IPS DF 19.7 (cell line): ENCODE measurements around the gene NR1I3.
"Not testable (repeated sequence)": the region's sequence is repeated elsewhere in the genome, so short reads cannot be mapped to it uniquely, and the experiment has no call there.

Experiments
- DNase-seq: peaks from one replicate; pipeline ENCODE4 v3.0.0-alpha.2; 2013; ENCODE audit warnings: low read depth, low spot score

The NR1I3 gene

DNA sequence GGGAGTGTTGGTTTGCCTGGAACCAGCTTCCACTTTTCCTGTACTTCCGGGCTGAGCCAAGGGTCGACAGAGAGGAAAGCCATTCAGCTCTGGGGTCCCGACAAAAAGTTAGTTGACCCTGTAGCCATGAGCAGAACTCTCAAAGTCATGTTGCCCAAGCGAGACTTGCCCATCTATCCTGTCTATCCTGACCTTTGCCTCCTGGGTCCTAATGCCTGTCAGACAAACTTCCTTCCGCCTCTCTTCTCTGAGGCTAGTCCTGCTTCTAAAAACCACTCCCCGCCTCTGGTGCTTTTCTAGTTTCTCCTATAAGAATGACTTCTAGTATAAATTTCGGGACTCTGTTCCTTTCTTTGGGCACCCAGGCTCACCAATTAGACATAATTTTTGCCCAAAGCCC lies 12.8 kb upstream of the NR1I3 start:
- no peak for DNase-seq

DNA sequence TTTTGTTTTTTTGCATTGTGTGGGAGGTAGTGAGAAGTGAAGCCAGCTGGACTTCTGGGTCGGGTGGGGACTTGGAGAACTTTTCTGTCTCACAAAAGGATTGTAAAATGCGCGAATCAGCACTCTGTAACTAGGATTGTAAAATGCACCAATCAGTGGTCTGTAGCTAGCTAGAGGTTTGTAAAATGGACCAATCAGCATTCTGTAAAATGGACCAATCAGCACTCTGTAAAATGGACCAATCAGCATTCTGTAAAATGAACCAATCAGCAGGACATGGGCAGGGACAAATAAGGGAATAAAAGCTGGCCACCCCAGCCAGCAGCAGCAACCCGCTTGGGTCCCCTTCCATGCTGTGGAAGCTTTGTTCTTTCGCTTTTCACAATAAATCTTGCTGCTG lies 12.1 kb upstream of the NR1I3 start:
- not testable (repeated sequence) for DNase-seq

DNA sequence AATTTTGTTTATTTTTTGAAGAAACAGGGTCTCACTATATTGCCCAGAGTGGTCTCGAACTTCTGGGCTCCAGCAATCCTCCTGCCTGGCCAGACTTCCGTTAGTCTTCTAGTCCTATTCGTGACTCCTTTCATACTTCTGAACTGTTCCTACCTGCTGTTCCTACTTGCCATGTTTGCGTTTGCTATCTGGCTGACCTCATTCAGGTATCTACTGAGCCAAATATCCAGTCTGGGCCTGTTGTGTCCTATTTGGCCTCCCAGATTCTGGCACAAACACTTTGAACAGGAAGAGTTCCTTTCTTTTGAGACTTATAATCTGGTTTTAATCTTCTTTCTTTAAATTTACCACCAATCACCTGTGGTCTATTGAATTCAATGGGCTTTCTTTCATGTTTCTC lies 6.9 kb upstream of the NR1I3 start:
- DNase-seq: no peak

DNA sequence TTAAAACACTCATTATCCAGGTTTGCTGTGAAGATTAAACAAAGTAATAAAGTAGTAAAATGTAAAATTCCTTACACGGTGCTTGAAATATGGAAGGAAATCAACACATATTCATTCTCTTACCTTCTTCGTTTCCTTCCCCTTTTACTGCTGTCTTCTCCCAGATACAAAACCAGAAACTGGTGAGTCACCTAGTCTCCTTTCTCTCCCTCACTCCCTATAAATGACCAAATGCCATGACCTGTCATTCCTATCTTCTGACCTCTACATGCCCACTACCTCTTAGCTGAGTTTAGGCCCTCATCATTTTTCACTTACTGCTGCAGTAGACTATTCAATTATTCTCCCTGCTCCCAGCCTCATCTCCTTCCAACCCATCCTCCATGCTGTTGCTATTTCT lies 4.3 kb upstream of the NR1I3 start:
- DNase-seq: no peak

DNA sequence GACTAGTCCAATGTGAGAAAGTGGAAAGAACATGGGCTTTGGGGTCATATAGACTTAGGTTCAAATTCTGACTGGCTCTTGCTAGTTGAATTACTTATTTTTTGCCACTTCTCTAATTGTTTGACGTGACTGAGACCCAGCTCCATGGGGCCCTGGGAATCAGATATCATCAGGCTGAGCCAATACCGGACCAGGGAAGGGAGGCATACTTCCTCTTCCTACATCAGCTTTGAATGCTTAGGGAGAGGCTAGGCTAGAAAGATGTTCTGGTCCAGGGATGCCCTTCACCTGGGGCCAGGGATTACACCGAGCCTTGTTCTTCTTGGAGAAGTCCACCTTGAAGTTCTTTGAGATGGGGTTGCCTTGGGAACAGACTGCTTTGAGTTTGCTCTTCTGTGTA lies 3.7 kb upstream of the NR1I3 start:
- DNase-seq: no peak

DNA sequence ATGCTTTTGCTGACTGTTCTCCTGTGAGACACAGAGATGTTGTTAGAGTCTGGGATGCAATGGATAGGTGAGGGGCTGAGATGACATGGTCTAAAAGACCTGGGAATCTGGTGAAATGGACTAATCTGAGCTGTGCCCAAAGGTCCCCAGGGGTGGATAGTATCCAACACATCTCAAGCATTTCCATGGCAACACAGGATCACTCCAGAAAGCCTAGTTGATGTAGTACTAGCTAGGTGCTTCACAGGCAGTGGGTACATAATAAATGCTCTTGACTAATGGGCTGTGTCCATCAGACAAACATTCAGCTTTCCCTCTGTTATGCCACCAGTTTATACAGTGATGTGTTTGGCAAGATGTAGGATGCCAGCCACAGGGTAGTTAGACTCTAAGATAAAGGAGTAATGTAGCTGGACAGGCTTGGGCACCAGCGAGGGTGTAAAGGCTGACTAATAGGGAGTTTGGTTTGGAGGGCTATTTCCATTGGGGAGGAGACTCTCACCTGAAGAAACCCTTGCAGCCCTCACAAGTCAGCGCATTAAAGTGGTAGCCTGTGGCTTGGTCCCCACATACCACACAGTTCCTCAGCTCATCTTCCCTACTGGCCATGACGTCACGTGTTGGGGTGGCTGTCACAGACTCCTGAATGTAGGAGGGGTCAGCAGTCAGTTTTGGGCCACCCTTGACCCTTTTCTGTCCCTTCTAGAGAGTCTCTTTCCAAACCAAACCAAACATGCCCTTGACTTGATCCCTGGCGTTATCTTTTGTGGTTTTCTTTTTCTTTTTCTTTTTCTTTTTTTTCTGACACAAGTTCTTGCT lies 1.8 kb downstream of the NR1I3 start:
- no peak for DNase-seq

DNA sequence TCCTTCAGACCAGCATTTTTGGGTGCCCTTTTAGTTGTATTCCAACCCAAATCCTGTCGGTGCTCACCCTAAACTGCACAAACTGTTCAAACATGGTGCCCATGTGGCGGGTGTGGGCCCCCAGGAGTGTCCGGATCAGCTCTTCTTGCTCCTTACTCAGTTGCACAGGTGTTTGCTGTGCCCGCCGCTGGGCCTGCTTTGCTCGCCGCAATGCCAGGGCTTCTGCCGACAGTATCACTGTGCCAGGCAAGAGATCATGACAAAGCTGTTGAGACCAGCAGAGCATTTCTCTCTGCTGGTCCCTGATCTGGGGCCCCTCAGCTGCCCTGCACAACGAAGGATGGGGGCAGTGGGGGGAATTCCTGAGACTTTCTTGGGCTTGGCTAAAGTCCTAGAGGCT lies 4.9 kb downstream of the NR1I3 start:
- DNase-seq: no peak

DNA sequence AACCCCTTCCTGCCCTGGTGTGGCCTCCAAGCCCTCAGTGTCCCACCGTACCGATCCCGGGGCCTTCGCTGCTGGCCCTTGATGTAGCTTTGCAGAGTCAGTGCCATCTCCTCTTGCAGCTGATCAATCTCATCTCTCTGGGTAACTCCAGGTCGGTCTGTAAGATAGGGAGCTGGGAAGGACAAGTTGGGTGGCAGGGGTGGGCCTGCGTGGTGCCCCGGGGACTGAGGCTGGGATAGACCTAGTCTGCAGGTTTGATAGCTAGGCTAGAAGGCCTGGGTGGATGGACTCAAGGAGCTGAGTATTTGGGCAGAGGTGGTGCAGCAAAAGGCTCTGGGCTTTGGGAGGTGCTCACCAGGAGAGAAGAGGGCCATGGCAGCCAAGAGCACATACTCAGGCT lies 7.2 kb downstream of the NR1I3 start:
- DNase-seq: no peak

DNA sequence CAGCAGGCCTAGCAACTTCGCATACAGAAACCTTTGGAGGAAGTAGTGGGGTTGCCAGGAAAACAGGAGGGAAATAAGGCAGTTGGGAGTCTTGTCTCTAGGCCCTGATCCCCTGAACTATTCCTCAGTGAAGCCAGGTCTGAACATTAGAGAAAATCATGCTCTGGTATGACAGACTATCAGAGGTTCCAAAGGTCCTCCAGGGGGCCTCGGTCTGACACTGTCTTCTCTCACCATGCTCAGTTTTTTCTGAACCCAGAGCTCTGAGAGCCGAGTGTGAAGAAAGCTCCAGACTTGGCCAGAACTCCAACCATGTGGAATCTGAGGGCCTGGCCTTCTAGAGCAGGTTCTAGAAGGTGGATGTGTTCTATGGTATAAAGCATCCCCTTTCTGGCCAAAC lies 8.1 kb downstream of the NR1I3 start:
- DNase-seq: no peak

DNA sequence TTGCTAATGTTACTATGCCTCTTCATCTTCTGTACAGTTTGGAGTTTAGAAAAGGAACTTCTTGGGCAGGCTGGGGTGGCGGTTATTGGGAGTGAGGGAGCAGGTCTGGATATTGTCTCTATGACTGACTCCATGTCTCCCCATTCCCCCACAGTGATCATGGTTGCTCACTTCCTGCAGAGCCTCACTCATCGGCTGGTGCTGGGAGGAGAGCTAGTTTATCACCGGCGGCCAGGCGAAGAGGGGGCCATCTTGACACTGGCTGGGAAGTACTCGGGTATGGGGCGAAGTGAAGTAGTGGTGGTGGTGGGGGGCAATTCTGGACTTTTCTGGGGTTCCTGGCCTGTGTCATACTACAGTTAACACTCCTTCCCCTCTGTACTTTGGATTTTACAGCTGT lies 10.0 kb downstream of the NR1I3 start:
- DNase-seq: no peak

DNA sequence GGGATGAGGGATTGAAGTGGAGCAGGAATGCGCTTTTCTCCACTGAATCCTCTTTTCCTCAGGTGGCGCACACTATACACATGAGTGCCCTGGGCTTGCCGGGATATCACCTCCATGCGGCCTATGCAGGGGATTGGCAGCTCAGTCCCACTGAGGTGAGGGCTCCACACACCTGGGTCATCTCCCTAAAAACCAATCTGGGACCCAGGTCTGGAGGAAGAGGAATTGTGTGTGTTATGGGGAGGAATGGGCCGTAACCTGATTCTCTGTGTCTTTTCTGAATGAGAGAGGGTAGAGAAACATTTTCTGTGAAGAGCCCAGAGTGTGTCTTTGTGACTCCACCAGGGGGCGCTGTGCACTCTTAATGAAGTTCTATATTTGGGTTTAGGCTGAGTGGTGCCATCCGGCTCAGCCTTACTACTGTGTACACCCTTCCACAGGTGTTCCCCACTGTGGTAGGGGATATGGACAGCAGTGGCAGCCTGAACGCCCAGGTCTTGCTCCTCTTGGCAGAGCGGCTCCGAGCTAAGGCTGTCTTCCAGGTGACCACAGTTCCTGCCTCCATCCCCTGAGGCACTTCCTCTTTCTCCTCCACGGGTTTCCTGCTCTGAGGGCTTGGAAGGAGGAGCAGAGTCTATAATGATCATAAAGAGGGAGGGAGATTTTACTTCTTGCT lies 10.7 kb downstream of the NR1I3 start:
- DNase-seq: no peak

DNA sequence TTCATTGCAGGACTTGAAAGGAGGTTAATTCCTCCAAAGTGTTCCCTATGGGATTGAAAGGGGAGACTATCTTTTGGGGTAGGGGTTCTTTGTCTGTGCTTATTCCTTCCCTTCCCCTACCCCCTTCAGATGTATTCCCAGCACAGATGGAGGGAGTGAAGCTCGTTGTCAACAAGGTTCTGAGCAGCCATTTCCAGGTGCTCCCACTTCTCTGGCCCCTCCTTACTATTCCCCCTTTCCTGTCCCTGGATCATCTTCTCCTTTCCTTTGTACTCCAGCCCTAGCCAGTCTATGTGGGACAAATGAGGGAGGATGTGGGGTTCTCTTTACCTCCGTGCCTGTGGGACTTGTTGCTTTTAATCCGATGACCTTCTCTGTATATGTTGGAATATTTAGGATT lies 11.2 kb downstream of the NR1I3 start:
- DNase-seq: no peak

DNA sequence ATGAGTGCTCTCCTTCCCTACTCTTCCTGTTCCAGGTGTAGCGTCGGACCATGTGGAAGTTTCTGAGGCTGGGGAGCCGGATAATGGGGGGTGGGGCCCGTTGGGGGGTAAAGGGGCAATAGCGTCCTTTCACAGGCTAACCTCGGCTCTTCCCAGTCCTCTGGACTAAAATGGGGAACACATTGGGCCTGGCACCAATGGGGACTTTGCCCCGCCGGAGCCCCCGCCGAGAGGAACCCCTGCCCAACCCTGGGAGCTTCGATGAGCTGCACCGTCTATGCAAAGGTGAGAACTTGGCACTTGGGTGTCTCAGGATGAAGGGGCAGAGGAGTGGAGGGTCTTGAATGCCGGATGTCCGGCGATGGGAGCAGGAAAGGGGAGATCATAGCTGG lies 11.7 kb downstream of the NR1I3 start:
- no peak for DNase-seq

DNA sequence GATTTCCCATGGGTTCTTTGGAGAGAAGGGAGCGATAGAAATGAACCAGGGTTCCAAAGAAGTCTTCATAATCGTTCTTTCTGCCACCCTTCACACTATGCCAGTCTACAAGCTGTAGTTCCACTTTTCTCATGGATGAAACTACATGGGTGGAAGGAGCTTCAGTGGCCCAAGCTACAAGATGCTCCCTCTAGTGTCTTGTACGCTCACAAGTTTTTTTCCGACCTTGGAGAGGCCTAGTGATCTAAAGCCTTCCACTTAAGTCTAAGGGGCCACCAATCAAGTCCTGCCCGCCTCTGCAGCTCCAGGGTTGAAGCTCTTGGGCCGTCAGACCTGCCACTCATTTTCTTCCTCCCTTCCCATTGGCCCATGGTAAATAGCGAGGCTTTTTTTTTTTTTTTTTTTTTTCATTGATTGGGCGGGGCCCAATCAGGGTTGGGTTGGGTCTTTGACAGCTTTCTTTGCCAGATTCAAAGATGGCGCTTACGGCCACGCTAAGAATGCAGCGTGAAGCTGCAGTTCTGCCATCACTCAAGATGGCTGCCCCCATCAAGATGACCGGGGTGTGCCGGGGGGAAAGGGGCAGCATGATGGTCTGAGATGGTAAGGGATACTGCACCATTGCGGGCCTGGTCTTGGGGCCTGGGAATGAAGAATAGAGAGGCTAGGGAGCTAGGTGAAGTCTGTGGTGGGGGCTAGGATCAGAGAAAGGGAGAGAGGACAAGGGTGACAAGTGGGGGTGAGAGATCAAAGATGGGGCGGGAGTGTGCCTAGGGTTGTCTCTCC lies 12.3 kb downstream of the NR1I3 start, which contains the start of gene TOMM40L:
TOMM40L (plus strand) TSS at position 527 of the 786 bp plus-strand sequence. CDS start 430 bp downstream, outside the sequence.
- DNase-seq: peak; percentile 98

DNA sequence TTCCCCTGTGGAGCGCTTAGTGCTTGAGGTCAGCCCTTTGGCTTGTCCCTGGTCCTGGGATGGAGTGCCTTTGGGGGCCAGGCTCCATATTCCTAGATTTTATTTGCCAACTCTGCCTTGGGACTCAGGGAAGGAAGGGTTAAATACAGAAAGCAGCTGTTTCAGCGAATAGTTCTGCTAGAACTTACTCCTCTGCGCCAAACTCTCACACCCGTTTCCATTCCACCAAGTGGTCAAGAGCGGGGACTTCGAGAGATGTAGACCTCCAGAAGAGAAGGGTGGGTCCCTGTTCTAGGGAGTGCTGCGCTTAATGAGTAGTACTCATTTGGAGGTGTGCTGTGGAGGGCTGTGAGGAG lies 12.8 kb downstream of the NR1I3 start:
- no peak for DNase-seq

DNA sequence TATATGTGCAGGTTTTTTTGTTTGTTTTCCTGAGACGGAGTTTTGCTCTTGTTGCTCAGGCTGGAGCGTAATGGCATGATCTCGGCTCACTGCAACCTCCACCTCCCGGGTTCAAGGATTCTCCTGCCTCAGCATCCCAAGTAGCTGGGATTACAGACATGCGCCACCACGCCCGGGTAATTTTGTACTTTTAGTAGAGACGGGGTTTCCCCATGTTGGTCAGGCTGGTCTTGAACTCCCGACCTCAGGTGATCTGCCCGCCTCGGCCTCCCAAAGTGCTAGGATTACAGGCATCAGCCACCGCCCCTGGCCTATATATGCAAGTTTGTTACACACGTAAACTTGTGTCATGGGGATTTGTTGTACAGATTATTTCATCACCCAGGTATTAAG lies 13.3 kb downstream of the NR1I3 start:
- DNase-seq: not testable (repeated sequence)

DNA sequence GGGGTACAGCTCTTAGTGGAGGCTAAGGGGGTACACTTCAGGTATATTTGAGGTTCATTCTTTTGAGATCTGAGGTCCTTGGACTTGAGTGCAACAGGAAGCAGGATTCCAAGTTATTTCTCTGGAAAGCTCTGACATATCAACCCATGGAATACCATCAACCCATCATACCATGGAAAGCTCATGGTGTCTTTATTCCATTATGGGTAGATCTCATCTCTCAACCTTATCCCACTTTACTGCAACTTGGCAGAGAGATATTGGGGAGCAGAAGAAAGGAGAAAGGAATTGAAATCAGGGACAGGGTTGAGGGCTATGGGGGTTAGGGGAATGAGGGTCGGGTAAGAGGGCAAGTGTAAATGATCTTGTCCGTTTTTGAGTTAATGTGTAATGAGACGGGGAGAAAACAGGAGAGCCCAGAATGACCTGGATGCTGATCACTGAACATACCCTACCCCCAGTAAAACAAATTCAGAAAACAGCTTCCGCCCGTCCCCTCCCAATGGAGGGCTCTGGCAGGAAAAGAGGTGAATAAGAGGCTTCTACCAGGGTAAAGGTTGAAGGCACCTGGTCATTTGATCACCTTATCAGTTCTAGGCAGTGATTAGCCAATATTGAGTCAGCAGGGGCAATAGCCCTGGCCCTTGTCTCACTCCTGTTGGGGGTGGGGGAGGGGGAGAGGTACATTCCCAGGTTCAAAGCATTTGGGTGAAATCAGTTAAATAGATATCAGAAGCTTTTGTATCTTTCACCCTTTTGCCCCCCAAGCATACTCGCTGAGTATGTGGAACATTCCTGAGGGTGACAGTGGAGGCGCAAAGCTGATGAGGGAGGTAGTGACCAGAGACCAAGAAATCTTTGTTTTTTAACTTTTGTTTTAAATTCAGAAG lies 14.0 kb downstream of the NR1I3 start:
- no peak for DNase-seq

DNA sequence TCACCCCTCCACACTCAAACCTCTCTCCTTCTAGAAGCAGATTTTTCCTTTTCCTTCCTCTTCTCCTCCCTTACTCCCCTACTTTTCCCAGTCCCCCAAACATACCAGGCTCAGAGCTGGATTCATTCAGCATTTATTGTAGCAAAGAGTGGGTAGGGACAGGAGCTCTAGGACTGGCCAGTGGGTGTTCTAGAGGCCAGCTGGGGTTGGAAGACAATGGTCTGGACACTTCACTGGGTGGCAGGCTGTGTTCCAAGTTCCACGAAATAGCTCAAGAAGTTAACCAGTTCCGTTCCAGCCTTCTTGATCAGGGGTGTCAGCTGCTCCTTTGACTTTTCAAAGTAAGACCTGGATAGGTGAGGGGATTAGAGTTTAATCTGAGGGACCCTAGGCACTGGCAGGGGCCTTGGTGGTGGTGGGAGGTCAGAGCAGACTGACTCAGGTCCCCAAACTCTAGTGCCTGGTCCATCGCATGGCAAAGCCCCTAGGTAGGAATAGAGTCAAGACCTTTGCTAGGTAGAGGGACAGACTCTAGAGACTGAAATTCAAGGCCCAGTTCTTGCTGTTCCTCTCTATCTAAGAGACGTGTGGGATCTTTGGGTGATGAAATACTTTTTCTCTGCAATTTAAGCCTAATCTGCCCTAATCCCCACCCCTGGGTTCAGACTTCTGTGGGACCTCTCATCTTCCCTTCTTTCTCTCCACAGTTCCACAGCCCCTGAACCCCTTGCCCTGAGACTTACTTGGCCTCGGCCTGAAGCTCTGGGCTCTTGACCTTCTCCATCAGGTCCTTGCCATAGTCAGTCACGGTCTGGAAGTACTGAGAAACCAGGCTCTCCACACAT lies 15.6 kb downstream of the NR1I3 start:
- no peak for DNase-seq

DNA sequence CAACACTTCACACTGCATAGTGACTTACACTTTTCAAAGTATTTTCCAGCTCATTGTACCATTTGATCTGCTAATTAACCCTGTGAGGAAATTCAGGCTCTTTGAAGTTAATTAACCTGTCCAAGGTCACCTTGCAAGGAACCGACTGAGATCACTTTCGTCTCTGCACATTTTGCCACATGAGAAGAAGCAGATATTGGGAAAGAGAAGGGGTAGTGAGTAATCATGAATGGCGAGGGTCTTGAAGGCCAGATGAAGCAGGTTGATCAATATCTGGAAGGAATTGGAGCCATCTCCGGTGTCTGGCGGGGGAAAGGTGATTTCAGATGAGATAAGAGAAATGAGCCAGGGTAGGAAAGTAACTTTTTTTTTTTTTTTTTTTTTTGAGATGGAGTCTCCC lies 18.0 kb downstream of the NR1I3 start:
- no peak for DNase-seq

DNA sequence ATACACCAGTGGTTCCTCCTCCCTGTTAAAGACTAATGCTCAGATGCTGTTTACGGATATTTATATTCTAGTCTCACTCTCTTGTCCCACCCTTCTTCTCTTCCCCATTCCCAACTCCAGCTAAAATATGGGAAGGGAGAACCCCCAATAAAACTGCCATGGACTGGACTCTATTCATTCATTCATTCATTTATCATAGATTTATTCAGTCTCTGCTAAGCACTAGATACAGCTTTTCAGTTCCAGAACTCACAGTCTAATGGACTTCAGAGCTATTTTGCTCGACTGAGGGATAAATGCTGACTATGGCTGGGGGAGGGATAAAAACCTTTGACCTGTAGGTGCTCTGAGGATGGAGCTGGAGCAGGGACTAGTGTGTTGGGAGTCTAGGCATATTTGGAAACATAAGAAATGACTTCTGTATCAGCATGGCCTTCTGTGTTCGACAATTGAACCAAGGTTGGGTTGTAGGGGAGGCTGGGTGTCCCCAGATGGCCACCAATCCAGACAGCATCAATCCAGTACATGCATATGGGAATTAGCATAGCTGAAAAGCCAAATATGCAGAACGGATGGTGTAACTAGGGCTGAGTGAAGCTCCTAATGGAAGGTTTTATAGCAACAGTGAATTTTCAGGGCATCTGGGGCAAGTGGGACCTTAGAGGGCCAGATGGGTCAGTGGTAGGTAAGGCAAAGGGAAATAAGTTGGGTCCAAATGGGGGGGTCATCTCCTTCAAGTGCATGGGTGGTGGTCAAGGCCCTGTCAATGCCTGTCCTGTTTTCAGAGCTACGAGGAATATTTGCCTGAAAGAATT lies 18.7 kb downstream of the NR1I3 start:
- no peak for DNase-seq
